ENCODE results near the gene ACSS1.

DNA sequence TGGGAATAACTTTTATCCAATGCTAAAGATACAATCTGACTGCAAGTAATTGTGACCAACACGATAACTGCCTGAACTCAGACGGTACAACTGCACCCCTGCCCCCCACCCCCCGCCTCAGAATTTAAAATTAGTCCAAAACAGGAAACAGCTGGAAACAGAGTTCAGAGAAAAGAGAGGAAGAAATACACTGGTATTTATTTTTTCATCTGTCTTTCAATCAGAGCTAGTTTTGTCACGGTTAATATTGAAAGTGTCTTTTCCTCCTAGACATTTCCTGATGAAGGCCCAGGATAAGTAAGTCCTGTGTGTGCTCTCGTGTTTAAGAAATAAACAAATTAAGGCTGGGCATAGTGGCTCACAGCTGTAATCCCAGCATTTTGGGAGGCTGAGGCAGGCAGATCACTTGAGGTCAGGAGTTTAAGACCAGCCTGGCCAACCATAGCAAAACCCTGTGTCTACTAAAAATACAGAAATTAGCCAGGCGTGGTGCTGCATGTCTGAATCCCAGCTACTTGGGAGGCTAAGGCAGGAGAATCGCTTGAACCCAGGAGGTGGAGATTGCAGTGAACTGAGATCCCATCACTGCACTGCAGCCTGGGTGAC, 21.5 kb downstream of the ACSS1 start:
- TF ChIP-seq YY1 (IDR thresholded peaks at IDR 0.05; ENCODE audit: insufficient read depth, insufficient read length) (no peak), SUZ12 (IDR thresholded peaks at IDR 0.05; ENCODE audit: extremely low read depth, insufficient read depth, insufficient read length) (no peak)
